SK-N-SH (cell line): ENCODE measurements around the gene DNAJC5. TPM values are rescaled to one million over a fixed set of nuclear protein-coding genes. Genes with fewer than 3 reads are reported as not detected.

Experiments used
- CTCF ChIA-PET: fragments of 300-600, 350-600 bp; formaldehyde crosslinking; extraction: SDS; loops from one replicate; lab custom pipeline; 2021; lab: Yijun Ruan, JAX
- POLR2A ChIA-PET: fragments of 350-600 bp; sonication (Branson Sonifier 250); formaldehyde crosslinking; extraction: SDS; loops from one replicate; lab custom pipeline; 2020; ENCODE audit warnings: antibody characterized with exemption, inconsistent platforms; lab: Yijun Ruan, JAX
- DNase-seq: peaks from one replicate; pipeline ENCODE4 v3.0.0; 2012
- H2AFZ ChIP-seq: fragments of 200-600 bp; sonication (generic); 2 replicates; pipeline ENCODE4 v1.8.1; 2016; ENCODE audit warnings: antibody characterized with exemption, mild to moderate bottlenecking, low read depth
- H3F3A ChIP-seq: fragments of 200-600 bp; sonication (generic); replicated peaks from 2 replicates; pipeline ENCODE3; 2016; ENCODE audit warnings: antibody characterized with exemption, mild to moderate bottlenecking; ENCODE audit not compliant: insufficient read depth
- H3K27ac ChIP-seq, 2 experiments: fragments of 200-500 bp in 1 of 2; fragments of 200-600 bp in 1 of 2; sonication (Bioruptor generic) in 1 of 2; sonication (generic), shearing (Covaris generic) in 1 of 2; 2 replicates each; pipeline versions ENCODE4 v1.5.1 to v1.6.1; 2014 to 2016; ENCODE audit warnings: low read depth in 2 of 2, inconsistent platforms in 1 of 2, low read length in 1 of 2, mild to moderate bottlenecking in 1 of 2, mixed read lengths in 1 of 2
- H3K27me3 ChIP-seq: fragments of 200-600 bp; sonication (generic), shearing (Covaris generic); 2 replicates; pipeline ENCODE4 v1.6.1; 2016; ENCODE audit warnings: mixed run types; ENCODE audit not compliant: insufficient read depth
- H3K36me3 ChIP-seq, 2 experiments: fragments of 200-500 bp in 1 of 2; fragments of 200-600 bp in 1 of 2; sonication (Bioruptor generic) in 1 of 2; sonication (generic) in 1 of 2; replicated peaks in 1 of 2; 2 replicates each; pipeline versions ENCODE3 to v1.5.1; 2014 to 2016; ENCODE audit warnings: low read length in 1 of 2, mild to moderate bottlenecking in 1 of 2; ENCODE audit not compliant: insufficient read depth in 2 of 2, control insufficient read depth in 1 of 2
- H3K4me1 ChIP-seq, 2 experiments: fragments of 200-500 bp in 1 of 2; fragments of 200-600 bp in 1 of 2; sonication (Bioruptor generic) in 1 of 2; sonication (generic), shearing (Covaris generic) in 1 of 2; 2 replicates each; pipeline versions ENCODE4 v1.5.1 to v1.6.1; 2014 to 2016; ENCODE audit warnings: low read depth in 1 of 2, low read length in 1 of 2, mixed run types in 1 of 2; ENCODE audit not compliant: insufficient read depth in 2 of 2, control insufficient read depth in 1 of 2
- H3K4me2 ChIP-seq: fragments of 200-600 bp; sonication (generic), shearing (Covaris generic); 2 replicates; pipeline ENCODE4 v1.6.1; 2017; ENCODE audit warnings: mixed run types
- H3K4me3 ChIP-seq, 2 experiments: fragments of 200-500 bp in 1 of 2; fragments of 200-600 bp in 1 of 2; sonication (Bioruptor generic) in 1 of 2; sonication (generic), shearing (Covaris generic) in 1 of 2; 2 replicates each; pipeline versions ENCODE4 v1.5.1 to v1.8.1; 2014 to 2016; ENCODE audit warnings: low read depth in 2 of 2, inconsistent platforms in 1 of 2, low read length in 1 of 2, mild to moderate bottlenecking in 1 of 2, mixed read lengths in 1 of 2, moderate library complexity in 1 of 2
- H3K79me2 ChIP-seq: fragments of 200-600 bp; sonication (generic); 2 replicates; pipeline ENCODE4 v1.8.1; 2017; ENCODE audit warnings: mild to moderate bottlenecking; ENCODE audit not compliant: insufficient read depth
- H3K9ac ChIP-seq: fragments of 200-600 bp; sonication (generic); 2 replicates; pipeline ENCODE4 v1.6.1; 2017; ENCODE audit warnings: mixed run types
- H3K9me2 ChIP-seq: fragments of 200-600 bp; sonication (generic); 2 replicates; pipeline ENCODE4 v1.6.1; 2017; ENCODE audit warnings: mixed run types
- H3K9me3 ChIP-seq: fragments of 200-600 bp; sonication (generic); 2 replicates; pipeline ENCODE4 v1.6.1; 2017; ENCODE audit warnings: mixed run types, mild to moderate bottlenecking, moderate library complexity
- H4K20me1 ChIP-seq: fragments of 200-600 bp; sonication (generic); 2 replicates; pipeline ENCODE4 v1.6.1; 2017; ENCODE audit warnings: mild to moderate bottlenecking, mixed run types; ENCODE audit not compliant: insufficient read depth
- CHD2 ChIP-seq: fragments of 150-350 bp; IDR thresholded peaks from 2 replicates; pipeline ENCODE4 v1.6.1; 2018; ENCODE audit warnings: low read length; ENCODE audit not compliant: partially characterized antibody
- CTCF ChIP-seq: fragments of 200-600 bp; sonication (generic); IDR thresholded peaks from 2 replicates; pipeline ENCODE4 v1.6.1; 2017; ENCODE audit warnings: antibody characterized with exemption, mild to moderate bottlenecking, moderate library complexity
- EP300 ChIP-seq, 2 experiments: IDR thresholded peaks; 2 replicates each; pipeline versions ENCODE4 v1.4.0 to v1.6.1; 2012; ENCODE audit warnings: borderline replicate concordance in 1 of 2, low read depth in 1 of 2, low read length in 1 of 2
- EZH2phosphoT487 ChIP-seq: fragments of 200-600 bp; sonication (generic); IDR thresholded peaks from 2 replicates; pipeline ENCODE4 v1.6.1; 2017; ENCODE audit warnings: low read depth, mixed run types, mild to moderate bottlenecking, antibody characterized with exemption, moderate library complexity, borderline replicate concordance
- FOSL2 ChIP-seq: IDR thresholded peaks from 2 replicates; pipeline ENCODE4 v1.4.0; 2012; ENCODE audit warnings: low read depth, mild to moderate bottlenecking, moderate library complexity, borderline replicate concordance
- FOXJ3 ChIP-seq: sonication (generic); formaldehyde crosslinking; IDR thresholded peaks from 2 replicates; pipeline ENCODE4 v1.5.1; 2020; ENCODE audit warnings: mild to moderate bottlenecking, missing genetic modification reagents
- GABPA ChIP-seq: IDR thresholded peaks from 2 replicates; pipeline ENCODE4 v1.4.0; 2012; ENCODE audit warnings: low read depth, mild to moderate bottlenecking
- GATA2 ChIP-seq: sonication (generic); formaldehyde crosslinking; IDR thresholded peaks from 2 replicates; pipeline ENCODE4 v1.5.0; 2020; ENCODE audit warnings: mild to moderate bottlenecking, missing genetic modification reagents
- MAX ChIP-seq: IDR thresholded peaks from 2 replicates; pipeline ENCODE4 v1.4.0; 2012; ENCODE audit warnings: low read depth
- RAD21 ChIP-seq: IDR thresholded peaks from 2 replicates; pipeline ENCODE4 v1.6.1; 2012; ENCODE audit warnings: mild to moderate bottlenecking, low read length
- RCOR1 ChIP-seq: fragments of 150-350 bp; IDR thresholded peaks from 2 replicates; pipeline ENCODE4 v1.6.1; 2017; ENCODE audit warnings: antibody characterized with exemption, low read length
- REST ChIP-seq: IDR thresholded peaks from 2 replicates; pipeline ENCODE4 v1.6.1; 2012; ENCODE audit warnings: mild to moderate bottlenecking, low read depth, low read length, moderate library complexity
- RFX5 ChIP-seq: IDR thresholded peaks from 2 replicates; pipeline ENCODE4 v1.6.1; 2012; ENCODE audit warnings: mild to moderate bottlenecking, improper control_type of control experiment, low read length
- RXRA ChIP-seq: IDR thresholded peaks from 2 replicates; pipeline ENCODE4 v1.4.0; 2012; ENCODE audit warnings: low read depth, mild to moderate bottlenecking, borderline replicate concordance
- SIN3A ChIP-seq: IDR thresholded peaks from 2 replicates; pipeline ENCODE4 v1.6.1; 2012; ENCODE audit warnings: low read depth, mild to moderate bottlenecking, low read length, moderate library complexity, borderline replicate concordance
- TEAD4 ChIP-seq: IDR thresholded peaks from 2 replicates; pipeline ENCODE4 v1.4.0; 2012; ENCODE audit warnings: mild to moderate bottlenecking, borderline replicate concordance; ENCODE audit not compliant: insufficient read depth
- WGBS: methylation state at CpG from one replicate; pipeline ENCODE4 v1.1.6; 2017; ENCODE audit warnings: low lambda C conversion rate; 5-methylcytosine and 5-hydroxymethylcytosine counted together
- polyA plus RNA-seq, 3 experiments: library from polyadenylated mRNA; depleted of rRNA; stranded (reverse); fragments of >200 nt; gene quantifications; 2 replicates each; pipeline ENCODE4 v1.2.3, GENCODE V29; 2012

Gene DNAJC5
- polyA plus RNA-seq, 1 of the 3 experiments (the other 2 are of a cell fraction) = 24.2 TPM

GRCh38 chr20:63944078-63944941 lies 49.4 kb downstream of the DNAJC5 start:
- Histone ChIP-seq H3K4me2 (no peak overlapping the region), H3K9me3 (no peaks in the 10 kb centered on the region), H3F3A (peaks cover 22% of the 10 kb centered on the region), H3K36me3 (peaks cover 0 to 49% of the 10 kb centered on the region in 2 experiments), H3K9me2 (no peaks in the 10 kb centered on the region), H3K27ac (no peak overlapping the region), H4K20me1 (peaks cover 70% of the 10 kb centered on the region), H3K4me1 (peaks cover 7 to 18% of the 10 kb centered on the region in 2 experiments; a peak in 3 of 4 replicates), H2AFZ (no peak overlapping the region), H3K4me3 (no peak overlapping the region), H3K9ac (no peak overlapping the region), H3K27me3 (no peaks in the 10 kb centered on the region), H3K79me2 (peaks cover 27% of the 10 kb centered on the region; the same call in 1 of the 2 replicates)
- no peak for TF ChIP-seq REST
- no peak for TF ChIP-seq RFX5
- TF ChIP-seq RAD21 = no peak
- TF ChIP-seq SIN3A = no peak
- ChIA-PET CTCF (interaction anchor here (0.9 to 1.4 kb wide), 2 partner anchors 11 to 29 kb away, joined by 3 to 7 read pairs; no protein-coding TSS in a partner anchor), POLR2A (no interaction called here)
- WGBS = 94% methylated on average over 8 of the region's 35 CpGs
- DNase-seq = no peak

- Histone ChIP-seq H3K4me2 (no peak overlapping the region), H3K4me3 (no peak overlapping the region), H3K79me2 (peaks cover 35% of the 10 kb centered on the region; the same call in 1 of the 2 replicates), H3K9me3 (no peaks in the 10 kb centered on the region), H3K36me3 (peaks cover 0 to 41% of the 10 kb centered on the region in 2 experiments), H2AFZ (no peak overlapping the region), H3K27ac (no peak overlapping the region), H3K27me3 (no peaks in the 10 kb centered on the region), H3K9ac (no peak overlapping the region), H4K20me1 (peaks cover 77% of the 10 kb centered on the region), H3K4me1 (peaks cover 14 to 26% of the 10 kb centered on the region in 2 experiments; a peak in 3 of 4 replicates), H3K9me2 (no peaks in the 10 kb centered on the region), H3F3A (peaks cover 30% of the 10 kb centered on the region)
- 100% methylated on average over 3 of the region's 17 CpGs for WGBS
- TF ChIP-seq MAX (no peak), EP300 (IDR thresholded peaks at IDR 0.05; ENCODE audit: borderline replicate concordance in 1 of 2, low read depth in 1 of 2, low read length in 1 of 2) (no peak), CTCF (no peak), GABPA (no peak), EZH2phosphoT487 (no peak), FOXJ3 (CRISPR knock-in tag) (no peak), RAD21 (no peak), CHD2 (no peak), TEAD4 (no peak), RCOR1 (no peak), FOSL2 (no peak), RXRA (no peak), GATA2 (CRISPR knock-in tag) (no peak)
- CTCF ChIA-PET = interaction anchor here (2.0 kb wide), 1 partner anchor 170 kb away, joined by 11 read pairs; no protein-coding TSS in a partner anchor
- DNase-seq = no peak
- POLR2A ChIA-PET = no interaction called here
These were observed 50.2 kb downstream of the DNAJC5 start for GRCh38 chr20:63945031-63945658.
